ENCODE measurements around the gene NDUFS8.
"Not testable (repeated sequence)": the region's sequence is repeated elsewhere in the genome, so short reads cannot be mapped to it uniquely, and the experiment has no call there.

Gene NDUFS8

DNA sequence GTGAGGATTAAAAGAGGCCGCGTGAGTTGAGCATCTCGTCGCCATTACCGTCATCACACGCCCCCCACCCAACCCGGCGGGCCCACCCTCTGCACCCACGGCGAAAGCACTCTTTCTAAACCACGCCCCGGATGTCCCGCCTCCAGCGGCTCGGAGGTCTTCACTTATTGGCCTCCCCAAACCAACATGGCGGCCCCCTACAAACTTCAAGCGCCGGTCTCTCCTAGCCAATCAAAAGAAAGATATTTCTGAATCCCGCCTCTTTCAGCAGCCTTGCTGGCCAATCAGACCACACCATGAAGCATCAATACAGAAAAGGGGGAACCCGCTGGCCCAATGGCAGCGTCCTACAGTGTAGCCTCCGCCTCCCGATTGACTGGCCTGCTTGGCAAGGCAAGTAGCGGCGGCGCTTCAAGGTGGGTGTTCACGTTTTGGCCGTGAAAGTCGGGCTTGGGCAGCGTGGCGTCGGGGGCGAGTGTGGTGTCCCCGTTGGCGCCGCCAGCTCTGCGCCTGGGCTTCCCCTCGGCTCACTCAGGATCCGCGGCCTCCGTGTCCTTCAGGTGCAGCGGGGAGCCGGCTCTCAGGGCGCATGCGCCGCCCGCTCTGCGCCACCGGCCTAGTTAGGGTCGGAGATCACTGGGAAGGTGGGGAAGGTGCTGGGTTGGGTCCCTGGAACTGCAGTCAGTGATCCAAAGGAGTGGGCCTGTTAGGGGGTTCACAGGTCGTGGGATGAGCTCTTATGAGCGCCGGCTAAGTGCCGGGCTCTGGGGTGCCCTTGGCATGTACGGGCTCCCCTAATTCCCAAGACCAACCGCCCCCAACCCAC is at the start of gene NDUFS8:
Gene NDUFS8, plus strand, starts transcription at position 364 of the 826 bp plus-strand sequence. CDS start 1,471 bp downstream, outside the sequence.
- peak; percentile 98 for DNase-seq (ENCODE audit: low read depth in 2 of 2)

DNA sequence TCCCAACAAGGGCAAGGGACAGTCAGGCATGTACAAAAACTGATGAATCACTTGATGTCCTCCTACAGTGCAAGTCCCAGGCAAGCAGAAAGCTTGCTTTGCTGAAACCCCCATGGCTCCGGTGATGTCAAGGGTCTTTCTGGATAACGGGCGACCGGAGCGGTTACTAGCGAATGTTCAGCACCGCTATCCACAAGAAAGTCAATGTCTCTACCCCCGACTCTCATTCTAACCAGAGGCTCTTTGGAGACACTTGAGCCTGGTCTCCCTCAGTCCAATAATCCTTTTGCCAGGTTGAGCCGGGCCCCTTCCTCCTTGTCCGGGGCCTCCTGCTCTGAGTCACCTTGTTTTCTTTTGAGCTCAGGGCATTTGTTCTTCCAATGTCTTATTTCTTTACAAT is 49.3 kb upstream of the NDUFS8 start:
- not testable (repeated sequence) for DNase-seq (ENCODE audit: low read depth in 2 of 2)

- not testable (repeated sequence) for DNase-seq (ENCODE audit: low read depth in 2 of 2)
Measured at GRCh38 chr11:67982255-67982857, 48.1 kb upstream of the NDUFS8 start.

DNA sequence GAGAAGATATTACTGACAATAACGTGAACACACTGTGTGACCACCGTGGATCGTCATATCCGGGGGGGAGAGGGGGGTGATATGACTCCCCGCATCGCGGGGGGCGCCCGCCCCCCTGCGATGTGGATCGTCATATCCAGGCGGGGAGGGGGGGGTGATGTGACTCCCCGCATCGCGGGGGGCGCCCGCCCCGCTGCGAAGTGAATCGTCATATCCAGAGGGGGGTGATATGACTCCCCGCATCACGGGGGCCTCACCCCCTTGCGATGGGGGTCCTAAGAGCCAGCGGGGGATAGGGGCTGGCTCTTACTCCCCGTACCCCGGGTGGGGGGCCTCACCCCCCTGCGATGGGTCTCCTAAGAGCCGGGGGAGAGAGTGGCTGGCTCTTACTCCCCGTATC is 46.5 kb upstream of the NDUFS8 start:
- DNase-seq (ENCODE audit: low read depth in 2 of 2) = no peak

GRCh38 chr11:67985302-67985701 is 45.2 kb upstream of the NDUFS8 start:
- DNase-seq (ENCODE audit: low read depth in 2 of 2) = not testable (repeated sequence)

- not testable (repeated sequence) for DNase-seq (ENCODE audit: low read depth in 2 of 2)
Measured at GRCh38 chr11:67990546-67991346, 39.7 kb upstream of the NDUFS8 start.

- DNase-seq (ENCODE audit: low read depth in 2 of 2) = not testable (repeated sequence)
Measured at GRCh38 chr11:67991347-67992121, 38.9 kb upstream of the NDUFS8 start.

DNA sequence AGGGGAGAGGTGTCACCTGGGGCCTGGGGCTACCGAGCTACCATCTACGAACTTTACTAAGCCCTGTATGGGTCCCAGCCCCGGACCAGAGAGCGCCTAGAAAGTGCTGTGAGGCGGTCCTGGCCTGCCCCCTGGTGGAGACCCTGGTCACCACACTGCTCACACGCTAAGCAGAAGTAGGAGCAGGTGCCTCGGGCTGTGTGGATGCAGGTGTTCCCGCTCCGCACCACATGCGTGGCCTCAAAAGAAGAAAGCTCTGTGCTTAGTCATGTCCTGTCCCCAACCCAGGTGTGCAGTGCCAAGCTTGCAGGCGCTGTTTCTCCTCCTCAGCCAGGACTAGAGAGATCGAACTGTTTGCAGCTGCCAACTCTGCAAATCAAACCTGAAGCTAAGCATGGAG is 36.7 kb upstream of the NDUFS8 start:
- not testable (repeated sequence) for DNase-seq (ENCODE audit: low read depth in 2 of 2)

GRCh38 chr11:67994387-67994786 is 36.1 kb upstream of the NDUFS8 start:
- not testable (repeated sequence) for DNase-seq (ENCODE audit: low read depth in 2 of 2)

- DNase-seq (ENCODE audit: low read depth in 2 of 2) = not testable (repeated sequence)
Measured at GRCh38 chr11:67995129-67995528, 35.4 kb upstream of the NDUFS8 start.

DNA sequence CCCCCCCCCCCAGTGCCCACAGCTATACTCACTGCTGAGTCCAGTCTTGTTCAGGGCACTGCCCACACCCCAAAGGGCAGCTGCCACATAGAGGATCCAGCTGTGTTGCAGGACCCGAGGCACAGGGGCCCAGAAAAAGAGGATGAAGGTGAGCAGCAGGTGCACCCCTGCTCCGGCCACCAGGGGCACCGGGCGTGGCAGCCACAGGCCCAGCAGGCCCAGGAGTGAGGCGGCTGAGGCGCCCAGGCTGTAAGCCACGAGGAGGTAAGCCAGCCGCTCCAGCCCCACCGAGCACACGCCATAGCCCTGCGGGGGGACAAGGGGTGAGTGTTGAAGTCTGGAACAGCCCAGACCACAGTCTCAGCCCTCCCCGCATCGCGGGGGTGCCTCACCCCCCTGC is 34.9 kb upstream of the NDUFS8 start:
- DNase-seq (ENCODE audit: low read depth in 2 of 2) = not testable (repeated sequence)

GRCh38 chr11:67996051-67996450 is 34.4 kb upstream of the NDUFS8 start:
- DNase-seq (ENCODE audit: low read depth in 2 of 2) = no peak

DNA sequence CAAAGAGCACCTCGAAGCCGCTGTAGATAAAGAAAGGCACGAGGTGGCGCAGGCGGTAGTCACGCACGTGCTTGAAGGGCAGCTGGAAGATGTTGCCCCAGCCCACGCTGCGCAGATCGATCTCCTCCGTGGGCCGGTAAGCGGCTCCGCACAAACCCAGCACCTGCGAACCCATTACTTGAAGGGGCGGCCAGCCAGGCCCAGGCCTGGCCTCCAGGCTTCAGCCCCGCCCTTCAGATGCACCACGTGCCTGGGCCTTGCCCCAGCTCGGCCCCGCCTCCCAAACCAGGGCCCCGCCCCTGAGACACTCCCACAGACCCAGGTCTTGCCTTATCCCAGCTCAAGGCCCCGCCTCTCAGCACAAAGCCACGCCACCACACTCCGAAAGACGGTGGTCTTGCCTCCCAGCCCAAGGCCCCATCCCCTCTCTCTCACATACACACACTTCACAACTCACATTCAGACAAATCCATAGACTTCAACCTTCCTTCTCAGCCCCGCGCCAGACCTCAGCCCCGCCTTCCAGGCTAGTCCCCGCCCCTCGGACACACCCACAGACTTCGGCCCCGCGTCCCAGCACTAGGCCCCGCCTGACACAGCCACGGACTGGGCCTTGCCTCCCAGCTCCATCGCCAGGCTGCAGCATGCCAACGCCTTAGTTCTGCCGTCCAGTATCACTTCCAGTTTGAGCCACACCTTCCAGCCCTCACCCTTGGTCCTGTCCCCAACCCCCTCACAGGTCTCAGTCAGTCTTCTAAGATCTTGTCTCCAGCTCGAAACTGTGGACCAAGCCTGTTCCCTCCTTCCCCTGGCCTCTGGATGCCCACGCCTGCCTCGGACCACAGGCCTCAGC is 33.6 kb upstream of the NDUFS8 start:
- DNase-seq (ENCODE audit: low read depth in 2 of 2) = no peak

GRCh38 chr11:67997475-67997921 is 33.0 kb upstream of the NDUFS8 start:
- DNase-seq (ENCODE audit: low read depth in 2 of 2) = no peak

GRCh38 chr11:67998150-67999045 is 32.1 kb upstream of the NDUFS8 start:
- DNase-seq (ENCODE audit: low read depth in 2 of 2) = no peak

- no peak for DNase-seq (ENCODE audit: low read depth in 2 of 2)
Measured at GRCh38 chr11:67999201-67999629, 31.3 kb upstream of the NDUFS8 start.

GRCh38 chr11:67999704-68000103 is 30.8 kb upstream of the NDUFS8 start:
- no peak for DNase-seq (ENCODE audit: low read depth in 2 of 2)

- no peak for DNase-seq (ENCODE audit: low read depth in 2 of 2)
Measured at GRCh38 chr11:68002575-68002937, 27.9 kb upstream of the NDUFS8 start.
